IPS-15b (cell line): Measurements from ENCODE around the gene CTDSPL.

Source experiments
- H3K27me3 ChIP-seq: one replicate; pipeline ENCODE4 v1.6.1; 2013; ENCODE audit warnings: low read length; ENCODE audit not compliant: control insufficient read depth, insufficient read depth
- H3K36me3 ChIP-seq: one replicate; pipeline ENCODE4 v1.6.1; 2013; ENCODE audit warnings: low read length; ENCODE audit not compliant: control insufficient read depth, insufficient read depth
- H3K4me1 ChIP-seq: one replicate; pipeline ENCODE4 v1.6.1; 2013; ENCODE audit warnings: mild to moderate bottlenecking, low read length; ENCODE audit not compliant: control insufficient read depth, insufficient read depth
- H3K4me3 ChIP-seq: one replicate; pipeline ENCODE4 v1.5.1; 2013; ENCODE audit warnings: low read depth, low read length
- H3K9ac ChIP-seq: one replicate; pipeline ENCODE4 v1.6.1; 2013; ENCODE audit warnings: low read depth, mild to moderate bottlenecking, low read length
- H3K9me3 ChIP-seq: one replicate; pipeline ENCODE4 v1.6.1; 2013; ENCODE audit warnings: mild to moderate bottlenecking, low read length; ENCODE audit not compliant: control insufficient read depth, insufficient read depth

Gene CTDSPL

DNA sequence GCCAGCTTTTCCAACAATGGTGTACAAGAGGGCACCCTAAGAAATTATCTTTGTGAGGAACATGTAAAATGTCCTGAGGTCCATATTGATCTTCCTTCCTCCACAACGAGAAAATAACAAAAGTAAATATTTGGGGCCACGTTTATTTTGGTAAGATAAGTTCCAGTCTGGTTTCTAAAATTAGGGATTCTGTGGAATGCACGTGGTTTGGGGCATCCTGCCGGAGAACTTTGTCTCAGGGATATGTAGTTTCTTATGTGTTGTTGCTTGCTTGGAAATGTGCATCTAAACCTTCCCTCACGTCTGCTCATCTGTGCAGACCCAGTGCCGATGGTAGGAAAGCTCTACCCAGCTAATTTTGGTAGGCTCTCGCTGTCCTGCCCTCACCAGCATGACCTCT, 62.8 kb downstream of the CTDSPL start:
- Histone ChIP-seq H3K4me1 (peaks cover 2% of the 10 kb centered on the region), H3K36me3 (no peaks in the 10 kb centered on the region), H3K4me3 (no peak overlapping the region), H3K9ac (no peak overlapping the region), H3K27me3 (no peaks in the 10 kb centered on the region), H3K9me3 (no peaks in the 10 kb centered on the region)

DNA sequence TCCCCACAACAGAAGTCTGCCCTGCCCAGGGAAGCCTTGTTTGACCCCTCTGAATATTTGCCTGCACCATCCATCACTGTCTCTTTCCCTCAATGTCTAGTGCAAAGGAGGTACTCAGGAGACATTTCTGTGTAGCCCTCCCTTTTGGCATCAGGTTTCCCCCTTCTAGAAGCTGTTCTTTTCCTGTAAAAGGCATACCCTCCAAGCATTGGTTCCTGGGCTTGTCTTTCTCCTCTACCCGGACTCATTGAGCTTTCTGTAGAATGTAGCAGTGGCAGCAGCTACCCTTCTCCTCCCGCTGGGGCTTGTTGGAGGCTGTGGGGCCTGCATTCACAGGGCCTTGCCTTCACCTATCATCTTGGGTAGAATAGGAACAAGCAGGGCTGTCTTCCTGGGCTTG, 63.5 kb downstream of the CTDSPL start:
- peaks cover 2% of the 10 kb centered on the region for H3K4me1 ChIP-seq
- no peaks in the 10 kb centered on the region for H3K27me3 ChIP-seq
- no peak overlapping the region for H3K4me3 ChIP-seq
- H3K9ac ChIP-seq = no peak overlapping the region
- H3K9me3 ChIP-seq = no peaks in the 10 kb centered on the region
- no peaks in the 10 kb centered on the region for H3K36me3 ChIP-seq

DNA sequence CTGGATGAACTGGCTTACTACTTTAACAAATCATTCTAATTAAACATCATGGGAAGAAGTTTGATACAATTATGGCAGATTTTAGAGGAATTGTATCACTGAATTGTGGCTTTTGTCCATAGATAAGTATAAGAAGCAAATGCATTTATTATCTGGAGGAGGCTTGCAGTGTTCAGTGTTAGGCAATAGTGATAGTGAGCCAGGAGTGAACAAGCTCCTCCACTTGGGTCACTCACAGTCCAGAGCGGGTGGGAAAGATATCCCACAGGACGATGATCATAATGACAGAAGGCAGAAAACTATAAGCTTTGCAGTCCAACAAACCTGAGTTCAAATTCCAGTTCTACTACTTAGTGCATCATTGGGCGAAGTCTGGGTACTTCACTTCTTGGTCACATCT, 64.9 kb downstream of the CTDSPL start:
- Histone ChIP-seq H3K9me3 (no peaks in the 10 kb centered on the region), H3K36me3 (no peaks in the 10 kb centered on the region), H3K4me1 (peaks cover 2% of the 10 kb centered on the region), H3K9ac (no peak overlapping the region), H3K27me3 (no peaks in the 10 kb centered on the region), H3K4me3 (no peak overlapping the region)

DNA sequence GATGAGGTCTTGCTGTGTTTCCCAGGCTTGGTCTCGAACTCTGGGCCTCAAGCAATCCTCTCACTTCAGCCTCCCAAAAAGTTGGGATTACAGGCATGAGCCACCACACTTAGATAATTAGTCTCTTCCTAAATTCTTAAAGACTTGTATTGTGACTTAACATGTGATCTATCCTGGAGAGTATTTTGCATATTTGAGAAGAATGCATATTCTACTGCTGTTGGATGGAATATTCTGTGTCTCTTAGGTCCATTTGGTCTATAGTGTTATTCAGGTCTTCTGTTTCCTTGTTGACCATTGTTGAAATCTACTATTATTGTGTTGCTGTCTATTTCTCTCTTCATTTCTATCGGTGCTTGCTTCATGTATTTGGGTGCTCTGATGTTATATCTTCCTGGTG, 68.8 kb downstream of the CTDSPL start:
- Histone ChIP-seq H3K36me3 (no peaks in the 10 kb centered on the region), H3K27me3 (no peaks in the 10 kb centered on the region), H3K9ac (no peak overlapping the region), H3K4me1 (no peaks in the 10 kb centered on the region), H3K9me3 (no peaks in the 10 kb centered on the region), H3K4me3 (no peak overlapping the region)

DNA sequence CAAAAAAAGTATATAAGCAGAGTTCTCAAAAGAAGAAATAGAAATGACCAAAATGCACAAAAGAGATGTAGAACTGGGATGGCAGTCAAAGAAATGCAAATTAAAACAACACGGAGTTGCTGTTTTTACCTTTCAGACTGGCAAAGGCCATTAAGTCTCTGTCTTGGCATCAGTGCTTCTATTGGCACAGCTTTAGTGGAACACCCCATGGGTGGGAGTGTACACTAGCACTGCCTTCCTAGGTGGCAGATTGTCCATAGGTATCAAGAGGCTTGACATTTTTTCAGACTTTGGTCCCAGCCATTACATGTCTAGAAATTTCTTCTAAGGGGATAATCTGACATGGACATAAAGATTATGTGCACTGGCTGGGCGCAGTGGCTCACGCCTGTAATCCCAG, 70.8 kb downstream of the CTDSPL start:
- no peaks in the 10 kb centered on the region for H3K9me3 ChIP-seq
- no peaks in the 10 kb centered on the region for H3K27me3 ChIP-seq
- no peak overlapping the region for H3K9ac ChIP-seq
- H3K36me3 ChIP-seq = no peaks in the 10 kb centered on the region
- no peaks in the 10 kb centered on the region for H3K4me1 ChIP-seq
- no peak overlapping the region for H3K4me3 ChIP-seq

DNA sequence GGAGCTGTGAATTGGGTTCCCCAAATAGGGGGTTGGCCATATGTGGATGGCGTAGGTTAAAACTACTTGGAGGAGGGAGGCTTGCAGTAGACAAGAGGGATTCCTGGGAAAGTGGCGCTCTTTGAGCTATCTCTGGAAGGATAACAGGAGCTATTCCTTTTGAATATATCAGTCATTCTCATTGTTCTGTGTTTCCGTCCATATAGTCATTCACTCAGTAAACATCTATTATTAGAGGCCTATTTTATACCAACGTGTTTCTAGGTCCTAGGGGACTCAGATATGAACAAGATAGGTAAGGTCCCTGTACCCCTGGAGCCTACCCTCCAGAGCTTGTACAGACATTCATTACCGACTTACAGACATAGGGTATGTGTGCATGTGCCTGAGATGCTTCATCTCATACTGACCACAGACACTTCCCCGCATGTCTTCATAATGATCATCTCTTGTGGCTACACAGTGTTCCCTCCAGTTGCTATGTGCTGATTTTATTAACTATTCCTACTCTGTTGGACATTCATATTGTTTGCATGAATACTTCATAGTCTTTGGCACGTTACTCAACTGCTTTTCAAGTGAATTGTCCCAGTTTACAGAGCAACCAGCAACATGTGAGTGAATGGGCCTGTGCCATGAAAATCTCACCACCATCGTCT, 73.1 kb downstream of the CTDSPL start:
- Histone ChIP-seq H3K9me3 (no peaks in the 10 kb centered on the region), H3K9ac (no peak overlapping the region), H3K4me1 (no peaks in the 10 kb centered on the region), H3K36me3 (no peaks in the 10 kb centered on the region), H3K4me3 (no peak overlapping the region), H3K27me3 (no peaks in the 10 kb centered on the region)

DNA sequence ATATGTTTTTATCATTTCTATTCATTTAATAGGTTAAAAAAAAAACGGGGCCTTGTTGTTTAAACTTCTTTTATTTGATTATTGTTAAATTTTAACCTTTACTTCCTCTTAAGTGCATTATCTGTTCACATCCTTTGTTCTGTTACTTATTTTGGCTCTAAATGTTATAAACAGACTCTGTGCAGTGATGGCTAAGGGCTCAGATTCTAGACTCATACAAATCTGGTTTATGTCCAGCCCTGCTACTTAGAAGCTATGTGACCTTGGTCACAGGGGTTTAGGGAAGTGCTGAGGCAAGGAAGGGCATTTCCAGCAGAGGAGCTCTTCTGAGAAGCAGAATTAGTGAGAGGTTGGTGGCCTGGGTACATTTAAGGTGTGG, 73.6 kb downstream of the CTDSPL start:
- Histone ChIP-seq H3K27me3 (no peaks in the 10 kb centered on the region), H3K4me1 (no peaks in the 10 kb centered on the region), H3K36me3 (no peaks in the 10 kb centered on the region), H3K9ac (no peak overlapping the region), H3K9me3 (no peaks in the 10 kb centered on the region), H3K4me3 (no peak overlapping the region)

DNA sequence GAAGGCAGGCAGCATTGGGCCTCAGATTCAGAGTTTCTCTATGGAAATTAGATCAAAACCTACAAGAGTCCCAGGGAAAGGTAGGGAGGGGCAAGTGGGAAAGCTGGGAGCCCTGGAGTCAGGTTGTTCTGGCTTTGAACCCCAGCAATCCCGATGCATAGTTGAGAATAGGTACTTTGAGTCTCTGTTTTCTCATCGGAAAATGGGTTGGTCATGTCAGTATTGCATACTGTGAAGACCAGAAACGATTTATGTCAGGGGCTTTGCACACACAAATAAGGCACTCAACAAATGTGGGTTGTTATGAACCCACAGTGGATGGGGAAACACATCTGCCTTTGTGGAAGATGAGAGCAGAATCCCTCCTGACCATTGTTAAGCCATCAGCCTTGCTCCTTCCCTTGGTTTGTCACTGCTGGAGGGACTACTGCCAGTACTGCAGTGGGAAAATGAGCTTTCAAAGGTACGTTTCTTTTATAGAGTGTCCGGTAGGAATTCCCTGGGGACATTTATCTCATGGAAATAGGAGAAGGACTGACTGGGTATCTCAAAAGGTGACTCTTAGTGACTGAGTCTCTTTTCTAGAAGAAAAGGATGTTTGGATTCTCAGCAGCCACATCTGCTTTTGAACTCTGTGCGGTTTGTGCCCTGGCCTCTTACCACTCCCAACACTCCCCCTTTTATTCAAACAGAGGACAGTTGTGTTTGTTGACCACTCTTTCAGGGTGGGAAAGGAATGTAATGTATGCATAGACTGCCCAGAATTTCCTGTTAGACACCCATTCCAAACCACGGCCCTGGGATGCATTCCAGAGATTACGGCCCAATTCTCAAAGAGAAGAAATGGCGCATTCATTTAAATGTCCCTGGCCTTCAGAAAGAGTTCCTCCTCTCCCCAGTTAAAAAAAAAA, 74.3 kb downstream of the CTDSPL start:
- Histone ChIP-seq H3K27me3 (no peaks in the 10 kb centered on the region), H3K36me3 (no peaks in the 10 kb centered on the region), H3K9me3 (no peaks in the 10 kb centered on the region), H3K4me1 (no peaks in the 10 kb centered on the region), H3K4me3 (no peak overlapping the region), H3K9ac (no peak overlapping the region)

DNA sequence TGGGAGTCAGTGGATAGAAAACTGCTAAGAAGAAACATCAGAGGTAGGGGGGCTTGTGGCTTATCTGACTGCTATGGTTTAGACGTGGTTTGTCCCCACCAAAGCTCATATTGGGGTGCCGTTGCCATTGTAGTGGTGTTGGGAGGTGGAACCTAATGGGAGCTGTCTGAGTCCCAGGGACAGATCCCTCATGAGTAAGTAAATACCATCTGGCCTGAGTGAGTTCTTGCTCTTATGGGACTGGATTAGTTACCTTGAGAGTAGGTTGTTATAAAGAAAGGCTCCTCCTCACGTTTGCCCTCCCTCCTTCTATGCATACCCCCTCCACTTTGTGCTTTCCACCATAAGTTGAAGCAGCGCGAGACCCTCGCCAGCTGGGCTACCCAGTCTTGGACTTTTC, 75.5 kb downstream of the CTDSPL start:
- Histone ChIP-seq H3K36me3 (no peaks in the 10 kb centered on the region), H3K4me3 (no peak overlapping the region), H3K27me3 (no peaks in the 10 kb centered on the region), H3K9ac (no peak overlapping the region), H3K4me1 (no peaks in the 10 kb centered on the region), H3K9me3 (no peaks in the 10 kb centered on the region)

DNA sequence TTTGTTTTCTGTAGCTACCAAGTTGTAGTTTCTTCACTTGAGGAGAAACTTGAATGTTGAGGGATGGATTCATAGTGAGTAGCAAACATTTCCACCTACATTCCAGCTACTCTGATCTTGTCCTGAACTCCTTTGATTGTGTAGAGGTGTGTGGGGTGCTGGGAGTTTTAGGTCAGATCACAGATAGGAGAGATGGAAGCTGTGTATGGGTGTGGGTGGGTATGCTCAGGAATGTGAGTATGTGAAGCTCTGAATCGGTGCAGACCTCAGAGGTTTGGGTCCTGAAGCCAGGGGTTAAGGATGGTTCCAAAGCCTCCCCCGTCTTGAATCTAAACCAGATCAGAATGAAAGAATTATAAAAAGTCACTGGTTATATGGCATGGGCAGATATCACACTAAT, 76.3 kb downstream of the CTDSPL start:
- Histone ChIP-seq H3K4me1 (no peaks in the 10 kb centered on the region), H3K4me3 (no peak overlapping the region), H3K27me3 (no peaks in the 10 kb centered on the region), H3K9ac (no peak overlapping the region), H3K9me3 (no peaks in the 10 kb centered on the region), H3K36me3 (no peaks in the 10 kb centered on the region)

DNA sequence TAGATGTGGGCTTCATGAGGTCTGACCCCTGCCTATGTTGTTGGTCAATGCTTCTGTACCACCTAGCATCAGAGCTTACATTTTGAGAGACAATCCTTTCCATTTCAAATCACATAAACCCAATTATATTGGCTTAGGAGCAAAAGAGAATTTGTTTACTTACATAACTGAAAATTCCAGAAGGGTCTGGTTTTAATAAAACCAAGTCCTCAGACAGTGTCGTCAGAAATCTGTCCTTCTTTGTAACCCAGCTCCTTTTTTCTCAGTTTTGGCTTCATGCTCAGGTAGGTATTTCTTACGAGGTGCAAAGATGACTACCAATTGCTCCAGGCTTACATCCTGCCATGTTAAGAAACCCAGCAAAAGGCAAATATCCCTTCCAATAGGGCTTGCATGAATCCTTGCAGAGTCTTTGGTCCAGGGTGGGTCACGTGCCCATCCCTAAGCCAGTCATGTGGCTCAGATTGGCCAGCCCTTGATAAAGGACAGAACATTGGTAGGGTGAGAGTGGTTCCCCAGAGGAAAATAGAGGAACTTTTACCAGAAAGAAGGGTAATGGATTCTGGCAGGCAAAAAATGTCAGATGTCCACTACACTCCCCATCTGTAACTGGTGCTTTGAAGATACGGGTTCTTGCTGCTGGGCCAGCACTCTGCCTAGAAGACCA, 78.7 kb downstream of the CTDSPL start:
- H3K9ac ChIP-seq = no peak overlapping the region
- H3K9me3 ChIP-seq = no peaks in the 10 kb centered on the region
- no peaks in the 10 kb centered on the region for H3K36me3 ChIP-seq
- H3K4me3 ChIP-seq = no peak overlapping the region
- H3K27me3 ChIP-seq = no peaks in the 10 kb centered on the region
- no peaks in the 10 kb centered on the region for H3K4me1 ChIP-seq
